Ishikawa (cell line): ENCODE data around the gene APC2.

Experiments
- CREB1 ChIP-seq: IDR thresholded peaks from 2 replicates; pipeline ENCODE4 v1.6.1; 2012; ENCODE audit warnings: low read depth
- EP300 ChIP-seq: IDR thresholded peaks from 2 replicates; pipeline ENCODE4 v1.6.1; 2012; ENCODE audit warnings: borderline replicate concordance
- FOXM1 ChIP-seq: IDR thresholded peaks from 2 replicates; pipeline ENCODE4 v1.6.1; 2012; ENCODE audit warnings: low read depth, borderline replicate concordance
- MAX ChIP-seq: IDR thresholded peaks from 2 replicates; pipeline ENCODE4 v1.6.1; 2012
- RAD21 ChIP-seq: IDR thresholded peaks from 2 replicates; pipeline ENCODE4 v1.6.1; 2012; ENCODE audit warnings: low read depth
- REST ChIP-seq: IDR thresholded peaks from 2 replicates; pipeline ENCODE4 v1.6.1; 2012; ENCODE audit warnings: low read depth, mild to moderate bottlenecking
- TAF1 ChIP-seq: IDR thresholded peaks from 2 replicates; pipeline ENCODE4 v1.6.1; 2012; ENCODE audit warnings: low read depth, mild to moderate bottlenecking
- TCF12 ChIP-seq: IDR thresholded peaks from 2 replicates; pipeline ENCODE4 v1.6.1; 2012; ENCODE audit warnings: low read depth
- TEAD4 ChIP-seq: IDR thresholded peaks from 2 replicates; pipeline ENCODE4 v1.6.1; 2012
- USF1 ChIP-seq: IDR thresholded peaks from 2 replicates; pipeline ENCODE4 v1.6.1; 2012
- YY1 ChIP-seq: IDR thresholded peaks from 2 replicates; pipeline ENCODE4 v1.6.1; 2012; ENCODE audit warnings: low read depth

DNA sequence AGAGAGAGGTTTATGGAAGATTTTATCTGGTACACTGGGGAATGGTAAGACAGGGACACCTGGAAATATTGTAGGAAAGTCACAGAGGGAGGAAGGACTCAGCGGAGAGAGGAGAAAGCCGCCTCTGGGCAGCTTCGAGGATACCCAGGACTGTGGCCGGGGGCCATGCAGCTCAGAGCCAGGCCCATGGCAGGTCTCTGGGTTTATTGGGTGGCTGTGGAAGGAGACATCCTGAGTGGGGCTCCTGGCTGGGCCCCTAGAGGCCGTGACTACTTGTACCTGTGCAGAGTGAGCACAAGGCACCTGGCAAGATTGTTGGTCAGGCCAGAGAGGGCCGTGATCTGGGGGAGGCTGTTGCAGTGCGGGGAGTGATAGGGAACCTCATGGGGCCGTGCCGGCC is 39.1 kb upstream of the APC2 start:
- no peak for TF ChIP-seq MAX
- TF ChIP-seq TAF1: no peak
- no peak for TF ChIP-seq FOXM1
- no peak for TF ChIP-seq REST
- TF ChIP-seq RAD21: no peak
- TF ChIP-seq CREB1: no peak
- TF ChIP-seq EP300: no peak
- no peak for TF ChIP-seq YY1
- TF ChIP-seq TEAD4: no peak
- TF ChIP-seq USF1: no peak
- no peak for TF ChIP-seq TCF12
